Liver (tissue), 3 donors: ENCODE results near the gene WIPI1.

Experiments used
- FOXA1 ChIP-seq: IDR thresholded peaks from 2 replicates; pipeline ENCODE4 v1.6.1; 2016; ENCODE audit warnings: antibody characterized with exemption
- GABPA ChIP-seq, 2 donors: IDR thresholded peaks in 1 of 2; conservative IDR thresholded peaks in 1 of 2; 2 replicates each; pipeline ENCODE4 v1.6.1; 2016; ENCODE audit warnings: antibody characterized with exemption in 2 of 2, mild to moderate bottlenecking in 1 of 2, moderate library complexity in 1 of 2
- HNF4G ChIP-seq: IDR thresholded peaks from 2 replicates; pipeline ENCODE4 v1.6.1; 2016; ENCODE audit warnings: antibody characterized with exemption
- MAX ChIP-seq: IDR thresholded peaks from 2 replicates; pipeline ENCODE4 v1.6.1; 2016; ENCODE audit warnings: antibody characterized with exemption
- REST ChIP-seq: IDR thresholded peaks from 2 replicates; pipeline ENCODE4 v1.6.1; 2016; ENCODE audit warnings: antibody characterized with exemption, mild to moderate bottlenecking
- SP1 ChIP-seq: IDR thresholded peaks from 2 replicates; pipeline ENCODE4 v1.6.1; 2018; ENCODE audit warnings: antibody characterized with exemption, mild to moderate bottlenecking
- TAF1 ChIP-seq: conservative IDR thresholded peaks from 2 replicates; pipeline ENCODE4 v1.6.1; 2016; ENCODE audit warnings: antibody characterized with exemption, mild to moderate bottlenecking
- YY1 ChIP-seq: IDR thresholded peaks from 2 replicates; pipeline ENCODE4 v1.6.1; 2016; ENCODE audit warnings: antibody characterized with exemption, mild to moderate bottlenecking
- TF ChIP-seq, protein P1 (sequence below): fragments of 150-350 bp; IDR thresholded peaks from 2 replicates; pipeline ENCODE4 v1.5.1; 2017; ENCODE audit warnings: improper control_type of control experiment, low read depth, low read length; ENCODE audit not compliant: missing input control
- TF ChIP-seq, protein P2 (sequence below): IDR thresholded peaks from 2 replicates; pipeline ENCODE4 v1.6.1; 2016; ENCODE audit warnings: antibody characterized with exemption
- donor health status: healthy.
- donor health status: healthy.

DNA sequence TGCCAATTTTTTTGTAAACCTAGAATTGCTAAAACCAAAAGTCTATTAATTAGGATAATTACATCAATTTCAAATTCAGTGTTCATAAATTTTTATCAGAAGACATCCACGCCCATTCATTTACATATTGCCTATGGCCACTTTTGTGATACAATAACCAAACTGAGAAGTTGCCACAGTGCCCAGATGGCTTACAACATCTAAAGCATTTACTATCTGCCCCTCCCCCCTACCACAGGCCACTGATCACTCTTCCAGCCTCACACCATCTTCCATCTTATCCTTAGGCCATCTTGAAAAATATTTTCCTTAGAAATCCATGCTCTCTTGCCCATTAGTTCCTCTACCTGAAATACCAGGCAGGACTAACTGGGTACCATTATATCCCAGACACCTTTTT lies 48.7 kb upstream of the WIPI1 start:
- TF ChIP-seq, protein P1, sequence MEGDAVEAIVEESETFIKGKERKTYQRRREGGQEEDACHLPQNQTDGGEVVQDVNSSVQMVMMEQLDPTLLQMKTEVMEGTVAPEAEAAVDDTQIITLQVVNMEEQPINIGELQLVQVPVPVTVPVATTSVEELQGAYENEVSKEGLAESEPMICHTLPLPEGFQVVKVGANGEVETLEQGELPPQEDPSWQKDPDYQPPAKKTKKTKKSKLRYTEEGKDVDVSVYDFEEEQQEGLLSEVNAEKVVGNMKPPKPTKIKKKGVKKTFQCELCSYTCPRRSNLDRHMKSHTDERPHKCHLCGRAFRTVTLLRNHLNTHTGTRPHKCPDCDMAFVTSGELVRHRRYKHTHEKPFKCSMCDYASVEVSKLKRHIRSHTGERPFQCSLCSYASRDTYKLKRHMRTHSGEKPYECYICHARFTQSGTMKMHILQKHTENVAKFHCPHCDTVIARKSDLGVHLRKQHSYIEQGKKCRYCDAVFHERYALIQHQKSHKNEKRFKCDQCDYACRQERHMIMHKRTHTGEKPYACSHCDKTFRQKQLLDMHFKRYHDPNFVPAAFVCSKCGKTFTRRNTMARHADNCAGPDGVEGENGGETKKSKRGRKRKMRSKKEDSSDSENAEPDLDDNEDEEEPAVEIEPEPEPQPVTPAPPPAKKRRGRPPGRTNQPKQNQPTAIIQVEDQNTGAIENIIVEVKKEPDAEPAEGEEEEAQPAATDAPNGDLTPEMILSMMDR: no peak
- no peak for TF ChIP-seq SP1
- TF ChIP-seq MAX: no peak
- no peak for TF ChIP-seq GABPA (IDR thresholded peaks at IDR 0.05 in 1 of 2, conservative IDR thresholded peaks at IDR 0.05 in 1 of 2)
- no peak for TF ChIP-seq REST
- TF ChIP-seq HNF4G: no peak
- TF ChIP-seq TAF1: no peak
- TF ChIP-seq FOXA1: no peak
- TF ChIP-seq, protein P2, sequence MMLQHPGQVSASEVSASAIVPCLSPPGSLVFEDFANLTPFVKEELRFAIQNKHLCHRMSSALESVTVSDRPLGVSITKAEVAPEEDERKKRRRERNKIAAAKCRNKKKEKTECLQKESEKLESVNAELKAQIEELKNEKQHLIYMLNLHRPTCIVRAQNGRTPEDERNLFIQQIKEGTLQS: no peak
- TF ChIP-seq YY1: no peak
